Gastrocnemius medialis (tissue), 4 donors: Measurements from ENCODE around the gene LIME1.

ENCODE experiments used
- POLR2A ChIP-seq, 2 donors: fragments of 450-650 bp; IDR thresholded peaks; one replicate each; pipeline ENCODE4 v1.6.1; 2017; ENCODE audit warnings: antibody characterized with exemption in 2 of 2, mild to moderate bottlenecking in 2 of 2, moderate library complexity in 2 of 2
- TF ChIP-seq, protein P1 (sequence below), 5 experiments: fragments of 450-650 bp in 3 of 5; fragments of 200-600 bp in 2 of 5; sonication (generic) in 2 of 5; IDR thresholded peaks in 4 of 5; conservative IDR thresholded peaks in 1 of 5; 1 replicate in 4 of 5; 2 replicates in 1 of 5; pipeline ENCODE4 v1.5.1; 2016 to 2019; ENCODE audit warnings: antibody characterized with exemption in 5 of 5, mild to moderate bottlenecking in 3 of 5, moderate library complexity in 3 of 5

DNA sequence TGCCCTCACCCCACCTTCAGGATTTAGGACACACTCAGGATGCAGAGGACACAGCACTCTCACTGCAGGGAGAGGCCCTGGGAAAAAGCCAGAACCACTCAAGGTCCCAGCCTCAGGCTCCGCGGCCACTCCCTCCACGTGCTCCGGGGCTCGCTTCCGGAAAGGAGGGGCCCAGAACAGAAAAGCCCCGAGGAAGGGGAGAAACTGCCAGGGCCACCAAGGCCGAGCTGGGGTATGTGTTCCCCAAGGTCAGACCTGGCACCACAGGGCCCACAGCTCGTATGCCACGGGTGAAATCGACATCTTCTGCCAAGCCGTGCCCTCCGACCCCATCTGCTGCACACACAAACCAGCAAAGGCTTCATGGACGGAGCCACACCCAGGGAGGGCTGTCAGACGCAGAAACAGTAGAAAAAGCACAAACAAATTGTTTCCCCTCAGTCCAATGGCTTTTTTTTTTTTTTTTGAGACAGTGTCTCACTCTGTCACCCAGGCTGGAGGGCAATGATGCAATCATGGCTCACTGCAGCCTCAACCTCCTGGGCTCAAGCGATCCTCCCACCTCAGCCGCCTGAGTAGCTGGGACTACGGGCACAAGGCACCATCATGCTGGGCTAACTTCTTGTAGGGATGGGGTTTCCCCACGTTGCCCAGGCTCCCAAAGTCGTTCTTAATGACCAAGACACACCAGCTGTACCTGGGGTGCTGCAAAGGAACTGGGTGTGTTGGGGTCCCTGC, 36.5 kb downstream of the LIME1 start:
- TF ChIP-seq, protein P1, sequence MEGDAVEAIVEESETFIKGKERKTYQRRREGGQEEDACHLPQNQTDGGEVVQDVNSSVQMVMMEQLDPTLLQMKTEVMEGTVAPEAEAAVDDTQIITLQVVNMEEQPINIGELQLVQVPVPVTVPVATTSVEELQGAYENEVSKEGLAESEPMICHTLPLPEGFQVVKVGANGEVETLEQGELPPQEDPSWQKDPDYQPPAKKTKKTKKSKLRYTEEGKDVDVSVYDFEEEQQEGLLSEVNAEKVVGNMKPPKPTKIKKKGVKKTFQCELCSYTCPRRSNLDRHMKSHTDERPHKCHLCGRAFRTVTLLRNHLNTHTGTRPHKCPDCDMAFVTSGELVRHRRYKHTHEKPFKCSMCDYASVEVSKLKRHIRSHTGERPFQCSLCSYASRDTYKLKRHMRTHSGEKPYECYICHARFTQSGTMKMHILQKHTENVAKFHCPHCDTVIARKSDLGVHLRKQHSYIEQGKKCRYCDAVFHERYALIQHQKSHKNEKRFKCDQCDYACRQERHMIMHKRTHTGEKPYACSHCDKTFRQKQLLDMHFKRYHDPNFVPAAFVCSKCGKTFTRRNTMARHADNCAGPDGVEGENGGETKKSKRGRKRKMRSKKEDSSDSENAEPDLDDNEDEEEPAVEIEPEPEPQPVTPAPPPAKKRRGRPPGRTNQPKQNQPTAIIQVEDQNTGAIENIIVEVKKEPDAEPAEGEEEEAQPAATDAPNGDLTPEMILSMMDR (IDR thresholded peaks at IDR 0.05 in 4 of 5, conservative IDR thresholded peaks at IDR 0.05 in 1 of 5): no peak
- TF ChIP-seq POLR2A (IDR thresholded peaks at IDR 0.05): no peak
